Heart right ventricle (tissue), 16 donors: Measurements from ENCODE around the gene EIPR1. TPM values are rescaled to one million over a fixed set of nuclear protein-coding genes. Genes with fewer than 3 reads are reported as not detected.

Experiments
- ATAC-seq, 8 donors: fragments of 200-7000 bp; cut with Tn5 transposase; one replicate each; pipeline ENCODE4 v1.9.1; 2020; ENCODE audit warnings: mild to moderate bottlenecking in 8 of 8, moderate library complexity in 8 of 8, moderate number of reproducible peaks in 1 of 8
- DNase-seq, 2 donors: peaks; one replicate each; pipeline ENCODE4 v3.0.0-alpha.2; 2020
- H3K27ac ChIP-seq, 10 donors: fragments of 200-600 bp; sonication (generic) in 2 of 10; one replicate each; pipeline versions ENCODE4 v1.5.0 to v1.8.0; 2020 to 2022; ENCODE audit warnings: mild to moderate bottlenecking in 3 of 10
- H3K27me3 ChIP-seq, 7 donors: fragments of 200-600 bp; one replicate each; pipeline ENCODE4 v1.8.0; 2021 to 2022; ENCODE audit warnings: mild to moderate bottlenecking in 2 of 7
- H3K36me3 ChIP-seq, 9 donors: fragments of 200-600 bp; sonication (generic) in 1 of 9; one replicate each; pipeline versions ENCODE4 v1.5.0 to v1.8.0; 2020 to 2022; ENCODE audit warnings: mild to moderate bottlenecking in 2 of 9
- H3K4me1 ChIP-seq, 9 donors: fragments of 200-600 bp; sonication (generic) in 1 of 9; one replicate each; pipeline versions ENCODE4 v1.5.0 to v1.8.0; 2020 to 2022; ENCODE audit warnings: mild to moderate bottlenecking in 4 of 9
- H3K4me3 ChIP-seq, 10 donors: fragments of 200-600 bp; sonication (generic) in 2 of 10; one replicate each; pipeline versions ENCODE4 v1.5.0 to v1.8.0; 2020 to 2022; ENCODE audit warnings: mild to moderate bottlenecking in 7 of 10, moderate library complexity in 2 of 10
- H3K9me3 ChIP-seq, 11 donors: fragments of 200-600 bp in 10 of 11; sonication (generic) in 2 of 11; one replicate each; pipeline versions ENCODE4 v1.5.0 to v1.8.0; 2013 to 2022; ENCODE audit warnings: mild to moderate bottlenecking in 2 of 11, control low read depth in 1 of 11, moderate library complexity in 1 of 11
- WGBS, 2 donors: extraction: QIAGEN DNeasy Blood & Tissue Kit; methylation state at CpG; one replicate each; pipeline ENCODE4 v1.1.7; 2013; ENCODE audit warnings: inconsistent platforms in 1 of 2; 5-methylcytosine and 5-hydroxymethylcytosine counted together
- intact Hi-C, 10 donors: fragments of 100-400 bp; cut with DNase I; formaldehyde crosslinking; loops; one replicate each; pipeline versions ENCODE4 v1.11.1 to v1.14.2; 2022
- polyA plus RNA-seq, 2 donors: library from polyadenylated mRNA; stranded (reverse); fragments of 200-250 nt; gene quantifications; one replicate each; pipeline ENCODE4 v1.2.3, GENCODE V29; 2013
- total RNA-seq, 10 donors: library from RNA; stranded (reverse); fragmentation: NEBNext Ultra II Directional in 3 of 10; extraction: Animal tissue kit (Norgen Biotek cat#: 25700) in 3 of 10; gene quantifications; one replicate each; pipeline versions ENCODE4 v1.2.1 to v1.2.4, GENCODE V29; 2021 to 2023
- TF ChIP-seq, protein P1 (sequence below), 9 donors: fragments of 200-600 bp; sonication (generic) in 2 of 9; IDR thresholded peaks; one replicate each; pipeline versions ENCODE4 v1.5.0 to v1.8.0; 2021 to 2022; ENCODE audit warnings: antibody characterized with exemption in 9 of 9, mild to moderate bottlenecking in 5 of 9, moderate library complexity in 1 of 9
- donor health status: Arrhythmogenic right ventricular cardiomyopathy.
- donor health status: ischemic (EF 13 %, LVEDD 7.1; RV severe dilation, severe dysfunction).
- donor health status: healthy with polysubstance abuse.
- donor health status: DM: no; HTN: yes; CAD: no.
- donor health status: DM: no; HTN: no; CAD: no.
- donor health status: ischemic (EF 25% LVEDD 6.9; RV normal size, moderate dysfunction).
- donor health status: ischemic (EF 25% LVEDD 5.7; RV mildly dilated, moderate dysfunction).
- donor health status: healthy.
- donor health status: DM: yes; HTN: yes; CAD: no.
- donor health status: Ischemic cardiomyopathy.
- donor health status: ischemic (EF 35%, LVEDD 5.7; RV mildly dilated, moderate dysfunction).
- donor health status: nonischemic (EF 11% LVEDD 7.7; RV severe dilation, severe dysfunction).
- donor health status: DM: yes; HTN: yes; CAD: no.
- donor health status: PGD.
- donor health status: ischemic (EF 29% LVEDD 5.4; RV normal size, mild dysfunction).
- donor health status: nonischemic (EF 23%, LVEDD 6.1; RV moderate dilation, normal function).

EIPR1 gene
- total and polyA plus RNA-seq, 12 donors: 6.8 to 22.3 (median 12.0) TPM

DNA sequence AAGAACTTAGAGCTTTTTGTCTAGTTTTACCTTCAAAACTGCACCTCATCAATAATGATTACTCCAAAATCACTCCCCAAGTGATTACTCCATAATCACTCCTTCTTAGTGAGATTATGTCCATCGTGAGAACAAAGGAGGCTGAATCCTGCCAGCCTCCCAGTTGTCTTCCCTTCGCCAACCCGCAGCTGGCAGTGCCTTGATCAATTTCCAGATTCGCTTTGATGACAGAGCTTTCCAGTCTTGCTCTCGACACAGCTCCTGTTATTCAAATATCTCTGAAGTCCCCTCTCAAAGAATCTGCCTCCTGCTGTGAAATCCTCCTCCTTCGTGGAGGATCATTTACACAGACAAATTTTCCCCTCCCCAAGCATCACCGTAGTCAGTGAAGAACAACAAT lies 237.7 kb downstream of the EIPR1 start:
- peaks cover 0 to 6% (median 0%) of the 10 kb centered on the region in 11 donors for H3K9me3 ChIP-seq
- H3K27ac ChIP-seq: no peak overlapping the region
- intact Hi-C loops: no loop called here
- no peaks in the 10 kb centered on the region for H3K36me3 ChIP-seq
- no peak for DNase-seq
- H3K4me1 ChIP-seq: no peaks in the 10 kb centered on the region
- 77 to 79% methylated on average over 7 of the region's 7 CpGs for WGBS, 2 donors
- no peak overlapping the region for H3K4me3 ChIP-seq
- H3K27me3 ChIP-seq: no peaks in the 10 kb centered on the region
- ATAC-seq: no peak
- TF ChIP-seq, protein P1, sequence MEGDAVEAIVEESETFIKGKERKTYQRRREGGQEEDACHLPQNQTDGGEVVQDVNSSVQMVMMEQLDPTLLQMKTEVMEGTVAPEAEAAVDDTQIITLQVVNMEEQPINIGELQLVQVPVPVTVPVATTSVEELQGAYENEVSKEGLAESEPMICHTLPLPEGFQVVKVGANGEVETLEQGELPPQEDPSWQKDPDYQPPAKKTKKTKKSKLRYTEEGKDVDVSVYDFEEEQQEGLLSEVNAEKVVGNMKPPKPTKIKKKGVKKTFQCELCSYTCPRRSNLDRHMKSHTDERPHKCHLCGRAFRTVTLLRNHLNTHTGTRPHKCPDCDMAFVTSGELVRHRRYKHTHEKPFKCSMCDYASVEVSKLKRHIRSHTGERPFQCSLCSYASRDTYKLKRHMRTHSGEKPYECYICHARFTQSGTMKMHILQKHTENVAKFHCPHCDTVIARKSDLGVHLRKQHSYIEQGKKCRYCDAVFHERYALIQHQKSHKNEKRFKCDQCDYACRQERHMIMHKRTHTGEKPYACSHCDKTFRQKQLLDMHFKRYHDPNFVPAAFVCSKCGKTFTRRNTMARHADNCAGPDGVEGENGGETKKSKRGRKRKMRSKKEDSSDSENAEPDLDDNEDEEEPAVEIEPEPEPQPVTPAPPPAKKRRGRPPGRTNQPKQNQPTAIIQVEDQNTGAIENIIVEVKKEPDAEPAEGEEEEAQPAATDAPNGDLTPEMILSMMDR (IDR thresholded peaks at IDR 0.05): no peak

Other genes with a start within 250 kb of the EIPR1 start
- 100 to 1,000 TPM in 2 of 10 donors, 10 to 100 TPM in 8; 71.9 to 135 (median 89.6) TPM for gene TRAPPC12, start 1.9 kb upstream of the EIPR1 start, total RNA-seq
- 100 to 1,000 TPM in 1 of 2 donors, 10 to 100 TPM in 1; 74.0 to 256 TPM for gene TRAPPC12, start 1.9 kb upstream of the EIPR1 start, polyA plus RNA-seq
- 100 to 1,000 TPM; 100 to 204 (median 175) TPM for gene ADI1, start 141.7 kb upstream of the EIPR1 start, total RNA-seq
- 100 to 1,000 TPM in 1 of 2 donors, 10 to 100 TPM in 1; 49.2 to 126 TPM for gene ADI1, start 141.7 kb upstream of the EIPR1 start, polyA plus RNA-seq
- gene RNASEH1, start 180.5 kb upstream of the EIPR1 start, total RNA-seq: 10 to 100 TPM; 17.3 to 24.0 (median 19.9) TPM
- gene RNASEH1, start 180.5 kb upstream of the EIPR1 start, polyA plus RNA-seq: 10 to 100 TPM in 1 of 2 donors, 1 to 10 TPM in 1; 8.7 to 15.3 TPM
- gene RPS7, start 197.4 kb upstream of the EIPR1 start, total RNA-seq: 100 to 1,000 TPM; 446 to 663 (median 505) TPM
- 1,000 to 10,000 TPM; 1,343 to 1,956 TPM for gene RPS7, start 197.4 kb upstream of the EIPR1 start, polyA plus RNA-seq
- 1 to 10 TPM; 2.0 to 7.2 (median 4.1) TPM for gene COLEC11, start 217.3 kb upstream of the EIPR1 start, total RNA-seq
- gene COLEC11, start 217.3 kb upstream of the EIPR1 start, polyA plus RNA-seq: 10 to 100 TPM; 18.2 to 26.7 TPM